Pulmonary artery endothelial cell (primary cell): ENCODE measurements around the gene ATP2C2. TPM values are rescaled to one million over a fixed set of nuclear protein-coding genes. Genes with fewer than 3 reads are reported as not detected.
A peak's percentile ranks its signal among the peaks of the same experiment; 100 is the strongest.

ENCODE experiments used
- DNase-seq: peaks from one replicate; pipeline ENCODE4 v3.0.0-alpha.2; 2011; ENCODE audit warnings: low read depth, low spot score
- total RNA-seq: library from RNA; depleted of rRNA; stranded (reverse); fragments of >200 nt; gene quantifications from 2 replicates; pipeline ENCODE4 v1.2.3, GENCODE V29; 2014

Gene ATP2C2
- total RNA-seq, 1 donor from 2014 or later: not detected

- no peak for DNase-seq
Measured at GRCh38 chr16:84487358-84487757, 119.0 kb downstream of the ATP2C2 start.

- DNase-seq: no peak
Measured at GRCh38 chr16:84489131-84489530, 120.8 kb downstream of the ATP2C2 start.

GRCh38 chr16:84495506-84495905 is 127.2 kb downstream of the ATP2C2 start:
- DNase-seq: no peak

- DNase-seq: no peak
Measured at GRCh38 chr16:84496991-84497390, 128.7 kb downstream of the ATP2C2 start.

GRCh38 chr16:84497418-84498222 is 129.3 kb downstream of the ATP2C2 start:
- DNase-seq: no peak

GRCh38 chr16:84498223-84498610 is 129.9 kb downstream of the ATP2C2 start:
- DNase-seq: no peak

- DNase-seq: no peak
Measured at GRCh38 chr16:84498859-84499620, 130.7 kb downstream of the ATP2C2 start.

- DNase-seq: no peak
Measured at GRCh38 chr16:84499638-84500037, 131.3 kb downstream of the ATP2C2 start.

GRCh38 chr16:84500531-84500930 is 132.2 kb downstream of the ATP2C2 start:
- DNase-seq: no peak

GRCh38 chr16:84501077-84501735 is 132.9 kb downstream of the ATP2C2 start:
- DNase-seq: no peak

GRCh38 chr16:84502075-84502474 is 133.7 kb downstream of the ATP2C2 start:
- DNase-seq: no peak

GRCh38 chr16:84502581-84502980 is 134.2 kb downstream of the ATP2C2 start:
- DNase-seq: no peak

GRCh38 chr16:84503751-84504395 is 135.5 kb downstream of the ATP2C2 start:
- no peak for DNase-seq

GRCh38 chr16:84504420-84505248 is 136.3 kb downstream of the ATP2C2 start, which contains the start of gene MEAK7:
TSS of gene MEAK7 (minus strand) at chr16:84504659. CDS start at chr16:84498086, 6,573 bp downstream.
- DNase-seq: peak; percentile 89

GRCh38 chr16:84505249-84506187 is 137.2 kb downstream of the ATP2C2 start:
- DNase-seq: no peak

GRCh38 chr16:84507011-84507982 is 139.0 kb downstream of the ATP2C2 start:
- no peak for DNase-seq

GRCh38 chr16:84508502-84508901 is 140.2 kb downstream of the ATP2C2 start:
- no peak for DNase-seq
